Liver (tissue), 2 donors: ENCODE results near the gene ITCH.

Experiments used
- CTCF ChIP-seq: fragments of 150-350 bp; IDR thresholded peaks from 2 replicates; pipeline ENCODE4 v1.5.1; 2017; ENCODE audit warnings: improper control_type of control experiment, low read depth, low read length; ENCODE audit not compliant: missing input control
- YY1 ChIP-seq: IDR thresholded peaks from 2 replicates; pipeline ENCODE4 v1.6.1; 2016; ENCODE audit warnings: antibody characterized with exemption, mild to moderate bottlenecking
- donor health status: healthy.

GRCh38 chr20:34364223-34364506 lies 1.1 kb downstream of the ITCH start:
- no peak for TF ChIP-seq CTCF
- no peak for TF ChIP-seq YY1
